Stimulated activated CD4-positive, alpha-beta T cell treated with anti-CD3 and anti-CD28 coated beads, Interleukin-12 subunit alpha, Interleukin-12 subunit beta, amount 100 ng/mL, for 24 hours (primary cell): ENCODE measurements around the gene SUOX.
"Not testable (repeated sequence)": the region's sequence is repeated elsewhere in the genome, so short reads cannot be mapped to it uniquely, and the experiment has no call there.

Experiments
- DNase-seq, 2 experiments: peaks; one replicate each; pipeline ENCODE4 v3.0.0-alpha.2; 2020; ENCODE audit warnings: low read depth in 2 of 2

Gene SUOX

GRCh38 chr12:56020423-56021184 lies 23.5 kb downstream of the SUOX start, which contains the start of gene IKZF4:
Gene IKZF4, plus strand, starts transcription at chr12:56021043. Its CDS starts 451 bp downstream, at chr12:56021494.
- no peak for DNase-seq

GRCh38 chr12:56021889-56022497 lies 24.9 kb downstream of the SUOX start:
- no peak for DNase-seq

- DNase-seq: no peak
Measured at GRCh38 chr12:56028511-56029165, 31.6 kb downstream of the SUOX start.

- DNase-seq: no peak
Measured at GRCh38 chr12:56029166-56029519, 32.1 kb downstream of the SUOX start.

- DNase-seq: no peak
Measured at GRCh38 chr12:56029666-56030293, 32.7 kb downstream of the SUOX start.

- no peak for DNase-seq
Measured at GRCh38 chr12:56031987-56032386, 34.9 kb downstream of the SUOX start.

- no peak for DNase-seq
Measured at GRCh38 chr12:56034586-56035332, 37.7 kb downstream of the SUOX start.

GRCh38 chr12:56037161-56037560 lies 40.1 kb downstream of the SUOX start:
- DNase-seq: no peak

- DNase-seq: no peak
Measured at GRCh38 chr12:56038022-56038655, 41.1 kb downstream of the SUOX start.

- no peak for DNase-seq
Measured at GRCh38 chr12:56040151-56040550, 43.1 kb downstream of the SUOX start.

GRCh38 chr12:56040963-56041551 lies 44.0 kb downstream of the SUOX start:
- no peak for DNase-seq

GRCh38 chr12:56041552-56042429 lies 44.7 kb downstream of the SUOX start, which contains the start of gene RPS26:
Gene RPS26, plus strand, starts transcription at chr12:56041918. Its CDS starts 249 bp downstream, at chr12:56042167.
- DNase-seq: peak; percentile 85 to 87

- DNase-seq: not testable (repeated sequence)
Measured at GRCh38 chr12:56042430-56042813, 45.3 kb downstream of the SUOX start.

- DNase-seq: no peak
Measured at GRCh38 chr12:56042843-56043242, 45.8 kb downstream of the SUOX start.

GRCh38 chr12:56046027-56046780 lies 49.1 kb downstream of the SUOX start:
- DNase-seq: no peak

- DNase-seq: no peak
Measured at GRCh38 chr12:56053407-56053893, 56.4 kb downstream of the SUOX start.
